ENCODE data around the gene ZNG1B.
"Not testable (repeated sequence)": the region's sequence is repeated elsewhere in the genome, so short reads cannot be mapped to it uniquely, and the experiment has no call there.

ZNG1B gene

DNA sequence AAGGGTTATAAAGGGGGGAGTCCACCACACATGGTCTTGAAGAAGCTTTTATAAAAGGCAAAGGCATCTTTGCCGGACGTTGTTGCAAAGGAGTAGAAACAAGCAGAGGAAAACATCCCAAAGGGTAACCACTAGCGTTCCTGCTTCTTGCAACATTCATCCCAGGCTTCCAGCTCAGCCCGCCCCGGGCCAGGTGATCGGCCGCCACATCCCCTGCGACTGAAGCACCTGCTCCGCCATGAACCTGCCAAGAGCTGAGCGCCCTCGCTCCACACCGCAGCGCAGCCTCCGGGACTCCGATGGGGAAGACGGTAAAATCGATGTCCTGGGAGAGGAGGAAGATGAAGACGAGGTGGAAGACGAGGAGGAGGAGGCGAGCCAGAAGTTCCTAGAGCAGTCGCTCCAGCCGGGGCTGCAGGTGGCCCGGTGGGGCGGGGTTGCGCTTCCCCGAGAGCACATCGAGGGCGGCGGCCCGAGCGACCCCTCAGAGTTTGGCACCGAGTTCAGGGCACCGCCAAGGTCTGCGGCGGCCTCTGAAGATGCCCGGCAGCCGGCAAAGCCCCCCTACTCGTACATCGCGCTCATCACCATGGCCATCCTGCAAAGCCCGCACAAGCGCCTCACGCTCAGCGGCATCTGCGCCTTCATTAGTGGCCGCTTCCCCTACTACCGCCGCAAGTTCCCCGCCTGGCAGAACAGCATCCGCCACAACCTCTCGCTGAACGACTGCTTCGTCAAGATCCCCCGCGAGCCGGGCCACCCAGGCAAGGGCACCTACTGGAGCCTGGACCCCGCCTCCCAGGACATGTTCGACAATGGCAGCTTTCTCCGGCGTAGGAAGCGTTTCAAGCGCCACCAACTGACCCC lies 61.8 kb downstream of the ZNG1B start:
- not testable (repeated sequence) for DNase-seq (ENCODE audit: low read depth); H3K4me3 ChIP-seq (ENCODE audit: low read length)

DNA sequence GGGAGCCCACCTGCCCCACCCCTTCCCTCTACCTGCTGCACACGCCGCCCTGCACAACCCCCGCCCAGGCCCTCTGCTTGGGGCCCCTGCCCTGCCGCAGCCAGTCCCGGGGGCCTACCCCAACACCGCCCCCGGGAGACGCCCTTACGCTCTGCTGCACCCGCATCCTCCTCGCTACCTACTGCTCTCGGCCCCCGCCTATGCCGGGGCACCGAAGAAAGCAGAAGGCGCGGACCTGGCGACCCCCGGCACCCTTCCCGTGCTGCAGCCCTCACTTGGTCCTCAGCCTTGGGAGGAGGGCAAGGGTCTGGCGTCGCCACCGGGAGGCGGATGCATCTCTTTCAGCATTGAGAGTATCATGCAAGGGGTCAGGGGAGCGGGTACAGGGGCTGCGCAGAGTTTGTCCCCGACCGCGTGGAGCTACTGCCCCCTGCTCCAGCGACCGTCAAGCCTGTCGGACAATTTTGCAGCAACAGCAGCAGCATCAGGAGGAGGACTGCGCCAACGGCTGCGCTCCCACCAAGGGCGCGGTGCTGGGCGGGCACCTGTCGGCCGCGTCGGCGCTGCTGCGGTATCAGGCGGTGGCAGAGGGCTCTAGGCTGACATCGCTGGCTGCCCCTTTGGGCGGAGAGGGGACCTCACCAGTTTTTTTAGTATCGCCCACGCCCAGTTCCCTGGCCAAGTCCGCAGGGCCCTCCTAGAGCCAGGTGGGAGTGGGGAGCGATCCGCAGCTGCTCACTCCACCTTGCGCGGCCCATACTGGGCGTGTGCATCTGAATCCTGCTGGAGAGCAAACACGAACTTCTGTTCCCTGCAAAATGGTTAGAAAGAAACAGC lies 62.6 kb downstream of the ZNG1B start:
- not testable (repeated sequence) for DNase-seq (ENCODE audit: low read depth); H3K4me3 ChIP-seq (ENCODE audit: low read length)

DNA sequence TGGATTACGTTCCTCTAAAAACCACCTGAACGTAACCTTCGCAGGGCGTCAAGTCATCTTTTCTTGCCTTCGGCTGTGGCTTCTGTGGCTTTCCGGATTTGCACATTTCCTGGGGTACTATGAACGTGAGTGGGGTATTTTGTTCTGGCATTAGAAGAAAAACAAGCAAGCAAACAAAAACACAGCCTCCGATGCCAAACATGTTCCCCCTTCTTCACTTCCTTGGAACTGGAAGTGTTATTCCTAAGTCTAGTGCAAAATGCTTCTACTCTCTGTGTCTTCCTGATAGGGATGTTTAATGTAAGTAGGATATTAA lies 63.2 kb downstream of the ZNG1B start:
- DNase-seq (ENCODE audit: low read depth); H3K4me3 ChIP-seq (ENCODE audit: low read length): not testable (repeated sequence)

DNA sequence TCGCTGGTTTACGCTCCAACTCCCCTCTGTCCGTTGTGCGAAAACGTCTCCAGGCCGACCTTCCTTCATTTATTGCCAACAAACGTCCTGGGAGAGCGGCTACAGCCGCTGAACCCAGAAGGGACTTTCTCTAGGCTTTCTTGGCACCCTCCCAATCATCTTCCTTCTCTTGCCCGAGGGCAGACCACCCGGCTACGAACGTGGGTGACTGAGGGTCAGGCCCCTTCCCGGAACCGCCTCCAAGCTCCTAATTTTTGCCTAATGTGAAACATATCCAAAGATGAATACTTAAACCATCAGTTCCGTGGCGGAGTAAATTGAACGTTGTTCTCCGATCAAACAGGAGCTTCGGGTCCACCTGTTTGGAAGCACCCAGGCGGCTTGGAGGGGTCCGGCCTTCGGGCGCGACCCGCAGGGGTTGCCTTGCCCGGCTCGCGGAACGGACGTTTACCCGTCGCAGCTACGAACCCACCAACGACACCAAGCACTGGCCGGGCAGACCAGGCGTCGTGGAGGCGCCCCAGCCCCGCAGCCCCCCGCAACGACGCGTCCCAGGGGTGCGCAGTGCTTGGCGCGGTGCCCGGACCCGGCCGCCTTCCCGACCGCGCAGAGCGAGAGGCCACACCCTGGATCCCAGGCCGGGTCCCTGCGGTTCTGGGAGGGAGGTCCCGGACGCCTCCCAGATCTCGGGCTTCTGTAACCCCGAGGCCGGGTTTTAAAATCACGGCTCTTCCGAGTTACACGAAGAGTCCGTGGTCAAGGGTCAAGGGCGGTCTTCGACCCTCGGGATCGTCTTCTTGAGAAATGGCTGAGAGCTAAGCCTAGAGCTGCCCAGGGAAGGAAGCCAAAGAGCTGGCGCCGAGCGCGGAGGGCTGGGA lies 65.0 kb downstream of the ZNG1B start:
- peak overlapping the region; percentile 25 for H3K4me3 ChIP-seq (ENCODE audit: low read length)
- DNase-seq (ENCODE audit: low read depth): not testable (repeated sequence)

DNA sequence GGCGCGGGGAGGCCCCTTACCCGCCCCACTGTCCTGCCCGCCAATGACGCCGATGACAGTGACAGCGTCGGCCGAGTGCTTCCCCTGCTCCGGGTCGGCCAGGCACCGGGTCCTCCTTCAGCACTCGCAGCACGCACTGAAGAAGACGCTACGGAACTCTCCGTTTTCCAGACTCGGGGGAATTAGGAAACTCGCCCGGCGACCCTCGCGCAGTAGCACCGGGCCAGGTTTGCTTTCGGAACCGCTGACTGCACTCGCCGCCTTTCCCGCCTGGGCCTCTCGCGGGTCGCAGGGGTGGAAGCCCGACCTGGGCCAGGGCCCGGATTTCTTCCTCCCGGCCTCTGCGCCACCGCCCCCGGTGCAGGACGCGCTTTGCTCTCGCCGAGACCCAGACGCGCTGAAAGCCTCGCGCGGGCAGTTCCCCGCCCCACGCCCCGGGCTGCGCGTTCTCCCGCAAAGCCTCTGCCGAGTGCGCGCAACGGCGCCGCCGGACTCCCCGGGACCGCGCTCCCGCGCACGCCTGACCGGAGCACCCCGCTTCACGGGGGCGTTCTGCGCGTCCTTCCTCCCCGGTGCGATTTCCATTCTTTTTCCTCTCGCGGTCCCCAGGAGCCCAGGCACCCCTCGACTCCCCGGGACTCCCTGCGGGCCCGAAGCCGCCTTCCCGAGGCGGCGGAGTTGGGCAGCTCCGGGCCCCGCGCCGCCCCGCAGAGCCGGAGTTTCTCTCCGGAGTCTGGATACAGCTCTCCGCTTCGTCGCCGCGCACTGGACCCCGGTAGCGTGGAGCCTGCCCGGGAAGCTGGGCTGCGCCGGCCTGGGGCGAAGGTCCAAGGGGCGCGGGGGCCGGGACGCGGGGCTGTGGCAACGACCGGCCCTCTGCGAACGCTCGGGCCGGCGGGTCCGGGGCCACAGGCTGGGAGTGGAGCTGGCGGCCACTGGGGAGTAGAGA lies 65.9 kb downstream of the ZNG1B start:
- DNase-seq (ENCODE audit: low read depth): not testable (repeated sequence)
- H3K4me3 ChIP-seq (ENCODE audit: low read length): peak overlapping the region; percentile 25

DNA sequence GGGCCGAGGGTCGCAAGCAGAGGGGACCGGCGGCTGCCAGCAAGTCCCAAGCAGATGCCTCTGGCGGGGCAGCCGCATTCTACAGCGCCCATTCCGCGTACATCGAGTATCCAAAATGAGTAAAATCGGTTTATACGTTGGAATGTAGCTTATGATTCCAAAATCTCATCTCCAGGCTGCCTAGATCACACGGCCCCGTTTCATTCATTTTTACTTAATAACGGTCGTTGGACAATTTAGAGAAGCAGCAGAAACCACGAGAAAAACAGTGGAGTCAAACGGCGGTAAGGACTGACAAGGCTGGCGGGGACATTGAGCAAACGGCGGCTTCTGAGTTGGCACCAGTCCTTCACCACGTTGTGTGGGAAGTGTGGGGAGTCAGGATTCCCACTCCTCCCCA lies 66.6 kb downstream of the ZNG1B start:
- H3K4me3 ChIP-seq (ENCODE audit: low read length); DNase-seq (ENCODE audit: low read depth): not testable (repeated sequence)

DNA sequence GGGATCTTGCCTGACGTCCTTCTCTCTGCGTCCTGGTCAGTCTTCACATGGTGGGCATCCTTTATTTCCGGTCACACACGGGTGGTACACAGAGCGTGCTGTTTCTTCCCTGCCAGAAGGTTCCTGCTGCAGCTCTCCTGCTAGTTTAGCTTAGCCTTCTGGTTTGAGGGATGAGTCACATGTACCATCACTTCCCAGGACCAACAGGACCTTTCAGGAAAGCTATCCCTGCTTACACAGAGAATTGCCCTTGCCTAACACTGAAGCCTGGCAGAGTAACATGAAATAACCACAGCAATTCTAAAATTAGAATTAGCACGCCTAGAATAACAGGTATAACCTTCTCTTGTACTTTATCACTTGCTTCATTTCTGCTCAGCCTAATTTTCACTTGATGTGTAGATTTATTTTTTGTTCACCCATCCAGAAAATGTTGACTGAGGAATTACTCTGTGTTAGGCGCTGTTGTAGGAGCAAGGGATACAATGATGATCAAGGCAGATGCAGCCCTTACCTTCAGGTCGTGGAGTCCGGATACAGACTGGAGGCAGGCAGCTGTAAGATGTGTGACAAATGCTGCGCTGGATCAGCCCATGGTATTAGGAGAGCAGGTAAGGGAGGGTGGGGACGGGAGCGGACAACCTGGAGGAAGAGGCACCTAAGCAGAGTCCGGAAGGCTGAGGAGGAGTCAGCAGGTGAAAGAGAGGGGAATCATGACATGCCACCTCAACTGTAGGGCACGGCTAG lies 70.1 kb downstream of the ZNG1B start:
- H3K4me3 ChIP-seq (ENCODE audit: low read length); DNase-seq (ENCODE audit: low read depth): not testable (repeated sequence)

DNA sequence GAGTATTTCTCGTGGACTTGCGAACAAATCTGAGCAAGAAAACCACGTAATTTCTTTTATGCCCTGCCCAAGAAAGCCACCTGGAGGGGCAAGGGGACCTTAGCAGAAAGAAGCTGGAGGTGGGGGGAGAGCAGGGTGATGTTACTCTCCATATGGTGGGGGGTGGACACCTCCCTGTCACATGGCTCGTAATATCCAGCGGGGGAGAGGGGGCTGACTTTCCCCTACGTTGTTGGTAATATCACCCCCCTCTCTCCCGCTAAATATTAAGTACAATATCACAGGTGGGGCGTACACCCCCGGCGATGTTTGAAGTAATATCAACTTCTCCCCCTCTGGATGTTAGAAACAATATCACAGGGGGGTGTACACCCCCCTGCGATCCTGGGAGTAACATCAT lies 70.7 kb downstream of the ZNG1B start:
- H3K4me3 ChIP-seq (ENCODE audit: low read length); DNase-seq (ENCODE audit: low read depth): not testable (repeated sequence)

DNA sequence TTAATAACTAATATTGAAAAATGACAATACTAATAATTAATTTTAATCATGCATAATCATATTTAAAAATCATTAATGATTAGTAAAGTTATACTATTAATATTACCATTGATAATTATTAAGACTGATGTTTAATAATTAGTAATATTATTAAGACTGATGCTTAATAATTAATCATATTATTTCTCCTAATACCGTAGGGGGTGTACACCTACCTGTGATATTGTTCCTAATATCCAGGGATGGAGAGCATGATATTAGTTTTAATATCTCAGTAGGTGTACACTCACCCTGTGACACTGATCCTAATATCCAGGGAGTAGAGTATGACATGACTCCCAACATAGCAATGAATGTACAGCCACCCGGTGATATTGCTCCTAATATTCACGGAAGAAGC lies 73.4 kb downstream of the ZNG1B start:
- not testable (repeated sequence) for H3K4me3 ChIP-seq (ENCODE audit: low read length); DNase-seq (ENCODE audit: low read depth)

DNA sequence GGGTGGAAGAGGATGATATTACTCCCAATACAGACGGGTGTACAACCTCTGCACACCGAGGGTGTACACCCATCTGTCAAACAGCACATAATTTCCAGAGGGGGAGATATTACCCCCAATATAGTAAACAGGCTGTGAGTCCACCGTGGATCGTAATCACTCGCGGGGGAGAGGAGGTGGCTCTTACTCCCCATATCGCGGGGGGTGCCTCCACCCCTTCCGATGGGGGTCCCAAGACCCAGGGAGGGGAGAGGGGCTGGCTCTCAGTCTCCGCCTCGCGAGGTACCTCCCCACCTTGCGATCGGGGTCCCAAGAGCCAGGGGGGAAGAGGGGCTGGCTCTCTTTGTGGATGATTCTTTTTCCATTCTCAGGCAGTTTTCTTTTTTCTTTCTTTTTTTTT lies 74.4 kb downstream of the ZNG1B start:
- DNase-seq (ENCODE audit: low read depth); H3K4me3 ChIP-seq (ENCODE audit: low read length): not testable (repeated sequence)

DNA sequence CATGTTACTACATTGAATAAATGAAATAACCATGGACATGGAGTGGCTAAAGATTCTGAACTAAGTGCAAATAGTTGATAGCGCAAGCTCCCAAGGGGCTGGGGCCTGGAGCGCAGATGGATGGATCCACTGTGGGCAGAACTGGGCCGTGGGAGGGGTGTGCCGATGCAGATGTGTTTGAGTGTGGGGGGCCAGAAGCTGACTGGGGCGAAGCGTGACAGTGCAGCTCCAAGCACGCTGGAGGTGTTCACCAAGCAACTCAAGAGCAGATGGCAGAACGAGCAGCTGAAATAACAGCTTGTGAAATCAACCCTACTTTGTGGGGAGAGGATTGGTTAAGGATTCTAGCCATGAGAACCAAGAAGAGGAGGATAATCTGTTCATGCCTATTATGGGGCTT lies 78.0 kb downstream of the ZNG1B start:
- DNase-seq (ENCODE audit: low read depth); H3K4me3 ChIP-seq (ENCODE audit: low read length): not testable (repeated sequence)

DNA sequence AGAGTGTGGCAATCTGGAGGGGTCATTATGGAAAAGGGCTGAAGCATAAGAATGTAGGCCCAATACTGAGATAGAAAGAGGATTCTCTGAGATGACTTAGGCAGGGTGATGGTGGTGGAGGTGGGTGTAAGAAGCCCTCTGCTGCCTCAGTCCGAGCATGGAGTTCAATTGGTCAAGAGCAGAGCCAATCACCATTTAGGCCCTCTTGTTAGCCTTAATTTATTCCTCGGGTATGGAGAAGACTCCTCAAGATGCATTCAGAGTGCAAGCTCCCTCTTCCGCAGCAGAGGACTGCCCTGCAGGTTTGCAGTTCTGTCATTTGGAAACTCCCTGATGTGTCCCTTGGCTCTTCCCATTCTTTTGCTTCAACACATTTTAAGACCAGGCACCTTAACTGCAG lies 78.5 kb downstream of the ZNG1B start:
- not testable (repeated sequence) for DNase-seq (ENCODE audit: low read depth); H3K4me3 ChIP-seq (ENCODE audit: low read length)

DNA sequence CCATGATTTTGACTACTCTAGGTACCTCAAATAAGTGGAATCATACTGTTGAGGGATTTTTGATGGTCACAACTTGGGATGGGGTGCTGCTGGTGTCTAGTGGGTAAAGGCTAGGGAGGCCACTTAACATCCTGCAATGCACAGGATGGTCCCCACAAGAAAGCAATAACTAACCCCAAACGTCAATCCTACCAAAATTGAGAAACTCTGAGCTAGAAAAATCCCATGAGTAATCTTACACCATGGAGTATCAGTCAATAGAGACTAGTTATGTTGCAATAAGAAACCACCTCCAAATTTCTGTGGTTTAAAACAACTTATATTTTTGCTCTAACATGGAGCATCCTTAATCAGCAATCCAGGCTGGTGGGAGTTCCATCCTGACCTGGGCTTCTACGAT lies 79.5 kb downstream of the ZNG1B start:
- not testable (repeated sequence) for DNase-seq (ENCODE audit: low read depth); H3K4me3 ChIP-seq (ENCODE audit: low read length)

DNA sequence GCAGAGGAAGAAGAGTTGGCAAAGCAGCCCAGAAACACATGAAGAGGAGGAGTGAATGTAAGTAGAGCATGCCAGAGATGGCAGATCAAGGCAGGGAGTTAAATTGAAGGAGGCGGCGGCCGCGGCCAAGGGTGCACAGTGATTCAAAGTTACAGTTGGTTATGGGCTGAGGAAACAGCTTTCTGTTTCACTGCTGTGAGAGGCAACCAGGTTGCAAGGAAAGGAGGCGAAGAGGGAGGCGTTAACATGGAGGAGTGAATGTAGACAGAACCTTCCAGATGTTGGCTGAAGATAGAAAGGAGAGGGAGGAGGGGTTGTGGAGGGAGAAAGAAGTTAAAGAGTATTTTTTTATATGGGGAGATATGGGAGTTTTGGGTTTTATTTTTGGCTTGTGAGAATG lies 83.3 kb downstream of the ZNG1B start:
- H3K4me3 ChIP-seq (ENCODE audit: low read length); DNase-seq (ENCODE audit: low read depth): not testable (repeated sequence)

DNA sequence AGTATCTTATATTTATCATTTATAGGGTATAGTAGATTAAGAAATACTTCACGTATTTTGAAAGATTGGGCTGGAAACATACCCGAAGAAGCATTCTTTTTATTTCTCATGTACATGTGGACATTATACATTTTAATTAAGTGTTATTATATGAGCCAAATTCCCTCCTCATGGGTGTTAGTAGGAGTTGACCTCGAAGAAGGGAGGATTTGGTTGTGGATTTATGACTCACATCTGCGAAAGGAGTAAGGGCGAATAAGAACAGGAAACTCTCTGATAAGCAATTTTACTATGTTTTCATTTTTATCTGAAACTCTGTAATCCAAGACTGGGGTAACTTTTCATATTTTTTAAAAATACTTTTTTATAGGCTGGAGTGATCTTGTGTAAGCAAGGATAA lies 84.0 kb downstream of the ZNG1B start:
- not testable (repeated sequence) for H3K4me3 ChIP-seq (ENCODE audit: low read length); DNase-seq (ENCODE audit: low read depth)

DNA sequence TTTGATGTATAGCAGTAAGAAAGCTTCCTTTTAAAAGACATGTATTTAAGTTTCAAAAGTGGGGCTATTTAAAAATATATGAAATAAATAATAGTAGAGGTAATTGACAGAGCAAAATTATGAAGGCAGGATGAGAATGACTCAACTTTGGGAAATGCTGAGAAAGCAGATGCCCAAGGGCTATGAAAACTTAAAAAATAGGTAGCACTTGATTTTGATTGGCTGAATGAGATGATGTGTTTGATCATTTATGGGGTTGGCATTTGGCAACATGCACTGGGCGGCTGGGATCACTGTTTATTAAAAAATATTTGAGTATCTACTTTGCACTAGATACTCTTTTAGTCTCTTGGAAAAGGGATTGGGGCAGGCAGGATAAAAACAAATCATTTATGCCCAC lies 87.5 kb downstream of the ZNG1B start:
- not testable (repeated sequence) for DNase-seq (ENCODE audit: low read depth)

DNA sequence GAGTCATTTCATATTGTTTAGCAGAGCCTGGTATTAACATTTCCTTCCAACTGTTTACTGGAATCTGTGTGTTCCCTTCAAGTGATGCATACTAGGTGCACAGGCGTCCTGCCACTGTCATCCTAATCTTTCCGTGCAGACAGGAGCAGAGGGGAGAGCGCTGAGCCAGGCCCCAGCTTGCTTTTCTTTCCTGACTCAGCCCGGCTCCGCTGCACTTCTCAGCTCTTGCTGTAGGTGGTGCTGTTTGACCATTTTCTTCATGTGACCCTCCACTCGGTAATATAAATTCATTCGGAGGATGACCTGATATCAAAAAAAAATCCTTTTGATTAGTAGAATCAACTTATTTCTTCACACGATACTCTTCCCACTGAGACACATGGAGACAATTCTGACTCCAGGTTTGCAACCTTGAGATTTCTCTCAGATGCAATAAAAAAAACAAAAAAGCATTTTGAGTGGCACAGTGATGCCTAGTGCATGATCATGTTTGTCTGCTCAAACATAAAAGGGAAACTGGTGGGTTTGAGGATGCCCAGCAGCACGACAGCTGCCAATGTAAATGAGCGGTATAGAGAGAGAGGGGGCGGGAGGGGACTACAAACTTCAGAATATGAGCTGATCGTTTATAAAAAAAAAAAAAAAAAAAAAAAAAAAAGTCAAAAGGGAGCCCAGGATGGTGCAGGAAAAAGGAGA lies 90.0 kb downstream of the ZNG1B start:
- H3K4me3 ChIP-seq (ENCODE audit: low read length); DNase-seq (ENCODE audit: low read depth): not testable (repeated sequence)

More for the DNA sequence above, 87.5 kb downstream of the ZNG1B start:
- H3K4me3 ChIP-seq (ENCODE audit: low read length): not testable (repeated sequence)

All from retinal pigment epithelial cell (primary cell).